Endothelial cell of umbilical vein (primary cell): ENCODE measurements around the gene ERBB4.

ENCODE experiments used
- CTCF ChIP-seq, 2 donors: IDR thresholded peaks; 1 replicate in 1 of 2; 2 replicates in 1 of 2; pipeline ENCODE4 v1.5.1; 2011; ENCODE audit warnings: low read length in 2 of 2, mild to moderate bottlenecking in 2 of 2, moderate library complexity in 2 of 2, control low read depth in 1 of 2, inconsistent platforms in 1 of 2, low read depth in 1 of 2; ENCODE audit not compliant: insufficient read depth in 1 of 2; ENCODE audit errors: extremely low read depth in 1 of 2
- EZH2 ChIP-seq: IDR thresholded peaks from 2 replicates; pipeline ENCODE4 v1.6.1; 2012; ENCODE audit warnings: borderline replicate concordance, low read depth, mild to moderate bottlenecking, moderate library complexity, low read length, inconsistent platforms; ENCODE audit not compliant: severe bottlenecking
- FOS ChIP-seq: IDR thresholded peaks from 2 replicates; pipeline ENCODE4 v1.6.1; 2011; ENCODE audit warnings: mild to moderate bottlenecking, low read length, moderate library complexity, borderline replicate concordance; ENCODE audit not compliant: insufficient read depth
- MAX ChIP-seq: IDR thresholded peaks from 2 replicates; pipeline ENCODE4 v1.6.1; 2011; ENCODE audit not compliant: insufficient read depth, insufficient read length
- POLR2A ChIP-seq: IDR thresholded peaks from 2 replicates; pipeline ENCODE4 v1.6.1; 2012; ENCODE audit warnings: low read depth, mild to moderate bottlenecking, control low read depth, low read length
- POLR2AphosphoS5 ChIP-seq: IDR thresholded peaks from 2 replicates; pipeline ENCODE4 v1.6.1; 2012; ENCODE audit warnings: low read depth, mild to moderate bottlenecking, control low read depth, low read length, moderate library complexity; ENCODE audit not compliant: insufficient read depth

GRCh38 chr2:211744379-211744778 is 794.2 kb downstream of the ERBB4 start:
- TF ChIP-seq POLR2AphosphoS5 (no peak), POLR2A (no peak), CTCF (IDR thresholded peaks at IDR 0.05; ENCODE audit: extremely low read depth in 1 of 2, insufficient read depth in 1 of 2, low read depth in 1 of 2, low read length in 2 of 2) (no peak), EZH2 (no peak), MAX (no peak), FOS (no peak)
